Omental fat pad (tissue), 4 donors: ENCODE measurements around the gene HIPK4. TPM values are rescaled to one million over a fixed set of nuclear protein-coding genes. Genes with fewer than 3 reads are reported as not detected.

Experiments used
- ATAC-seq: fragments of 150-250 bp; one replicate; pipeline ENCODE4 v1.9.1; 2016; ENCODE audit warnings: mild to moderate bottlenecking, moderate library complexity; ENCODE audit not compliant: low FRiP score
- DNase-seq: peaks from one replicate; pipeline ENCODE4 v3.0.0-alpha.2; 2019; ENCODE audit warnings: low spot score
- total RNA-seq, 4 donors: library from RNA; depleted of rRNA; stranded (reverse); fragments of >200 nt; gene quantifications; one replicate each; pipeline ENCODE4 v1.1.0, GENCODE V29; 2016
- TF ChIP-seq, protein P1 (sequence below), 3 donors: fragments of 450-650 bp; IDR thresholded peaks; one replicate each; pipeline ENCODE4 v1.5.1; 2016 to 2017; ENCODE audit warnings: antibody characterized with exemption in 3 of 3, mild to moderate bottlenecking in 3 of 3, moderate library complexity in 2 of 3

Gene HIPK4
- total RNA-seq, 4 donors from 2014 or later = 0.24 to 2.2 TPM; not detected in 2

DNA sequence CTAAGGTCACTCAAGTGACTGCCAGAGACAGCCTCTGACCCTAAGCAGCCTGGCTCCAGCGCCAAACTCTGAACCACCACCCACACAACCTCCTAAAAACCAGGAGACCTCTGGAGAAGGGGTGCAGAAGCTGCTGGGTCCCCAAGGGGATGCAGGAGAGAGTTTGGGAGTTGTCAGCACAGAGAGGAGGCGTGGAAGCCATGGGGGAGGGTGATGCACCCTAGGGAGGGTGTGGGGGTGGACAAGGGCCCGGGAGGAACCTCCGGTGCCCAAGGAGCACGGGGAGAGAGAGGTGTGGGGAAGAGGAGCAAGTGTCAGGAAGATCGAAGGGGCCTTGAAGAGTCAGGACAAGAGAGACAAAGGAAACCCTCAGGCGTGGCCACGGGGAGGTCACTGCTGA is 2.1 kb upstream of the HIPK4 start:
- ATAC-seq (no peak), DNase-seq (no peak)

DNA sequence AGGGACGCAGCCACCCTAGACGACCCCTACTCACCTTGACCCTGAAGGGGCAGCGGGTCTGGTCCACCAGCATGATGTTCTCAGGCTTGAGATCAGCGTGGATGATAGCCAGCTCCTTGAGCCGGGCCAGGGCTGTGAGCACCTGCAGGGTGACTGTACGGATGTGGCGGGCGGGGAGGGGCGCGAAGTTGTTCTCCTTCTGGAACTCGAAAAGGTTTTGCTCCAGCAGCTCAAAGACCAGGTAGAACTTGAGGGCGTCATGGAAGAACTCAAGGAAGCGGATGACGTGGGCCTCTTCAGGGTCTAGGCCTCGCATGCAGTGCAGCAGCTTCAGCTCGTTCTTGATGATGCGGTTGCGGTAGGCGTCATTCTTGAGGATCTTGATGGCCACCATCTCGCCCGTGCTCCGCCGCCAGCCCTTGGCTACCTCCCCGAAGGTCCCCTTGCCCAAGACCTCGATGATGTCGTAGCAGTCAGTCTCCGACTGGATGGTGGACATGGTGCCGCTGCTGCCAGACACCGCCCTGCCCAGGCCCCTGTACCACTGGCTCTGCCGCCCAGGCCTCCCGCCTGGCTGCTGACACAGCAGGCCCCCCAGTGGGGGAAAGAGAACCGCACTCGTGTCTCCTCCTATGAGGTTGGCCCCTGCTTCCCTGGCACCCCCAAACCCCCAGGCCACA is 437 bp downstream of the HIPK4 start:
- ATAC-seq (no peak), DNase-seq (no peak)
- TF ChIP-seq, protein P1, sequence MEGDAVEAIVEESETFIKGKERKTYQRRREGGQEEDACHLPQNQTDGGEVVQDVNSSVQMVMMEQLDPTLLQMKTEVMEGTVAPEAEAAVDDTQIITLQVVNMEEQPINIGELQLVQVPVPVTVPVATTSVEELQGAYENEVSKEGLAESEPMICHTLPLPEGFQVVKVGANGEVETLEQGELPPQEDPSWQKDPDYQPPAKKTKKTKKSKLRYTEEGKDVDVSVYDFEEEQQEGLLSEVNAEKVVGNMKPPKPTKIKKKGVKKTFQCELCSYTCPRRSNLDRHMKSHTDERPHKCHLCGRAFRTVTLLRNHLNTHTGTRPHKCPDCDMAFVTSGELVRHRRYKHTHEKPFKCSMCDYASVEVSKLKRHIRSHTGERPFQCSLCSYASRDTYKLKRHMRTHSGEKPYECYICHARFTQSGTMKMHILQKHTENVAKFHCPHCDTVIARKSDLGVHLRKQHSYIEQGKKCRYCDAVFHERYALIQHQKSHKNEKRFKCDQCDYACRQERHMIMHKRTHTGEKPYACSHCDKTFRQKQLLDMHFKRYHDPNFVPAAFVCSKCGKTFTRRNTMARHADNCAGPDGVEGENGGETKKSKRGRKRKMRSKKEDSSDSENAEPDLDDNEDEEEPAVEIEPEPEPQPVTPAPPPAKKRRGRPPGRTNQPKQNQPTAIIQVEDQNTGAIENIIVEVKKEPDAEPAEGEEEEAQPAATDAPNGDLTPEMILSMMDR (IDR thresholded peaks at IDR 0.05) = no peak

More for the DNA sequence above, 2.1 kb upstream of the HIPK4 start:
- TF ChIP-seq, protein P1 (IDR thresholded peaks at IDR 0.05) = no peak

DNA sequence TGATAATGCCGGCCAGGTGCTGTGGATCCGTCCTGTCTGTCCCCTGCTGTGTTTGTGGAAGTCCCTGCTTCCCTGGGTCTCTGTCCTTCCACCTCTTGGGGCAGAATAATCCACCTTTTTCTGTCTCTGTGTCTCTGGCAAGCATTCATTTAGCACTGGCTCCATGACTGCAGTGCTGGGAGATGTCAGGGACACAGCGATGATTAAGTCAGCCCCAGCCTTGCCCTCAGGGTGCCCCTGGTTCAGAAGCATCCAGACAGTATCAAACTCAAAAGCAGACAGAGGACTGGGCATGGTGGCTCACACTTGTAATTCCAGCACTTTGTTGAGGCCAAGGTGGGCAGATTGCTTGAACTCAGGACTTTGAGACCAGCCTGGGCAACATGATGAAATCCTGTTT is 1.5 kb downstream of the HIPK4 start:
- TF ChIP-seq, protein P1 (IDR thresholded peaks at IDR 0.05) = no peak
- DNase-seq (no peak), ATAC-seq (no peak)

DNA sequence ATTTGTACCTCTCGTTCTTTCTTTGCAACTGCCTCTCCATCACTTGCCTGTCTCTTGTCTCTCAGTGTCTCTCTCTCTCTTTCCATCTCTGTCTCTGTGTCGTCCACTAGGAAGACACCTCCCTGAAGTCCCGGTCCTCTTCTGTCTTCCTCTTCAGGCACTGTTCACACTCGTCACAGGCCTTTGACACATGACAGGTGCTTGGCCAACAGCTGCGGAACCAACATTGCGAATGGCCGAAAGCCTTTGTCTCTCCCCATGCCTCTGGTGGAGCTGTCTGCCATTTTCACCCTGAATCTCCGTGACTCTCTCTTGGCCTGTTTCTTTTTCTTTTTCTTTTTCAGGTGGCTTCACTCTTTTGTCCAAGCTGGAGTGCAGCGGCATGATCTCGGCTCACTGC is 2.8 kb downstream of the HIPK4 start:
- ATAC-seq = no peak

DNA sequence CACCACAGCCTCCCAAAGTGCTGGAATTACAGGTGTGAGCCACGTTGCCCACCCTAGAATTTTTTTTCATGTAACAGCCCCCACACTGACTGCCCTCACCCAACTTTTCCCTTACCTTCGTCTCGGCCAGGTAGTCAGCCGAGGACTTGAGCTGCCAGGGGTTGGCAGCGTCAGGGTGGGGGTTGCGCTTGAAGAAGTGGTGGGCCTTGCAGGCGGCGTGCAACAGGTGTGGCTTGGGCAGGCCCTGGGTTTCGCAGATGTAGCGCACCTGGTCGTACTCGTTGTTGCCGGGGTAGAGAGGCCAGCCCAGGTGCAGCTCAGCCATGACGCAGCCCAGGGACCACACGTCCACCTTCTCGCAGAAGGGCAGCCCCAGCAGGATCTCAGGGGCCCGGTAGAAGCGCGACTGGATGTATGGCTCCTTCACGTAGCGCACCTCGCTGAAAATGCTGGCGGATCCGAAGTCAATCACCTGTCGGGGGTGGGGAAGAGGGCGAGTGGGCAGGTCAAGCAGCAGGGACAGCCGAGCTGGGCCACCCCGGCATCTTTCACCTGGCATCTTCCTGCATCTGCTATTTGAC is 6.2 kb downstream of the HIPK4 start:
- TF ChIP-seq, protein P1 (IDR thresholded peaks at IDR 0.05) = no peak

More for the DNA sequence above, 2.8 kb downstream of the HIPK4 start:
- no peak for DNase-seq
- TF ChIP-seq, protein P1 (IDR thresholded peaks at IDR 0.05) = no peak

DNA sequence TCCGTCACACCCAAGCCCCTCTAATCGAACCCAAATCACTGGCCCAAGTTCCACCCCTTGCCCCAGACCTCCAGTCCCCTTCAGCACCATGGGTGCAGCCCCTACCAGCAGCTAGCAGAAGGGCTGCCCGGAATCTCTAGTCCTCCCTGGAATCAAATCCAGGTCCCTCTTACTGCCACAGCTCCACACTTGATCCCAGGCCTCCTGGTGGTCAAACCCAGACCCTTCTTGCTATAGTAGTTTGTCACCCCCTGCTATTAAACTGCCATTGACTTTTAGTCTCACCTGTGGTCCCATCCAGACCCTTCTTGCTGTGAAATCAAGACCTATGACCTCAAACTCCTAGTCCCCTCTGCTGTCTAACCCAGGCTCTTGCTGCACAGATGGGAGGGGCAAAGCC is 8.7 kb downstream of the HIPK4 start:
- ATAC-seq (no peak), DNase-seq (no peak)
- TF ChIP-seq, protein P1 (IDR thresholded peaks at IDR 0.05) = no peak

More for the DNA sequence above, 6.2 kb downstream of the HIPK4 start:
- ATAC-seq = no peak
- no peak for DNase-seq
